HepG2 (cell line): ENCODE data around the gene MAP1B.

Experiments used
- ARNT ChIP-seq: fragments of 450-650 bp; IDR thresholded peaks from 2 replicates; pipeline ENCODE4 v1.6.1; 2017
- CBX5 ChIP-seq: sonication (generic); formaldehyde crosslinking; IDR thresholded peaks from 2 replicates; pipeline ENCODE4 v1.4.0; 2020; ENCODE audit warnings: missing genetic modification reagents, borderline replicate concordance
- FOXM1 ChIP-seq: sonication (generic); formaldehyde crosslinking; IDR thresholded peaks from 2 replicates; pipeline ENCODE4 v1.5.0; 2020; ENCODE audit warnings: missing genetic modification reagents
- NR2C2 ChIP-seq: sonication (generic); formaldehyde crosslinking; IDR thresholded peaks from 2 replicates; pipeline ENCODE4 v1.4.0; 2020; ENCODE audit warnings: missing genetic modification reagents, mild to moderate bottlenecking, moderate library complexity, borderline replicate concordance
- TBP ChIP-seq: sonication (generic); formaldehyde crosslinking; IDR thresholded peaks from 2 replicates; pipeline ENCODE4 v1.5.0; 2020; ENCODE audit warnings: missing genetic modification reagents

- TF ChIP-seq ARNT, result no peak
- no peak for TF ChIP-seq NR2C2 (CRISPR knock-in tag)
- no peak for TF ChIP-seq FOXM1 (CRISPR knock-in tag)
- TF ChIP-seq CBX5 (CRISPR knock-in tag), result no peak
- no peak for TF ChIP-seq TBP (CRISPR knock-in tag)
These were observed 115.2 kb downstream of the MAP1B start for GRCh38 chr5:72222521-72222920.
